Right hindlimb (tissue), 1 donor: ENCODE results near the gene MSRB3.
"Not testable (repeated sequence)": the region's sequence is repeated elsewhere in the genome, so short reads cannot be mapped to it uniquely, and the experiment has no call there.

Experiments used
- DNase-seq: peaks from one replicate; pipeline ENCODE4 v3.0.0-alpha.2; 2018

MSRB3 gene

GRCh38 chr12:65460063-65460462, 181.6 kb downstream of the MSRB3 start:
- DNase-seq = no peak

GRCh38 chr12:65461017-65461416, 182.5 kb downstream of the MSRB3 start:
- no peak for DNase-seq

GRCh38 chr12:65462484-65462883, 184.0 kb downstream of the MSRB3 start:
- DNase-seq = no peak

- DNase-seq = no peak
These were observed 184.6 kb downstream of the MSRB3 start for GRCh38 chr12:65463082-65463481.

- DNase-seq = no peak
These were observed 185.1 kb downstream of the MSRB3 start for GRCh38 chr12:65463611-65464010.

GRCh38 chr12:65464930-65465329, 186.4 kb downstream of the MSRB3 start:
- DNase-seq = peak; percentile 45

- no peak for DNase-seq
These were observed 187.5 kb downstream of the MSRB3 start for GRCh38 chr12:65465766-65466547.

GRCh38 chr12:65466911-65467310, 188.4 kb downstream of the MSRB3 start:
- no peak for DNase-seq

- DNase-seq = no peak
These were observed 191.8 kb downstream of the MSRB3 start for GRCh38 chr12:65470256-65470655.

- DNase-seq = no peak
These were observed 193.6 kb downstream of the MSRB3 start for GRCh38 chr12:65472079-65472478.

GRCh38 chr12:65474831-65475230, 196.3 kb downstream of the MSRB3 start:
- DNase-seq = no peak

GRCh38 chr12:65477721-65478120, 199.2 kb downstream of the MSRB3 start:
- peak; percentile 24 for DNase-seq

GRCh38 chr12:65483891-65484516, 205.5 kb downstream of the MSRB3 start:
- not testable (repeated sequence) for DNase-seq

- DNase-seq = no peak
These were observed 209.7 kb downstream of the MSRB3 start for GRCh38 chr12:65488197-65488596.

GRCh38 chr12:65490250-65490649, 211.8 kb downstream of the MSRB3 start:
- no peak for DNase-seq

GRCh38 chr12:65492998-65493912, 214.8 kb downstream of the MSRB3 start:
- DNase-seq = no peak

GRCh38 chr12:65493913-65494245, 215.4 kb downstream of the MSRB3 start:
- no peak for DNase-seq

- no peak for DNase-seq
These were observed 216.1 kb downstream of the MSRB3 start for GRCh38 chr12:65494537-65494936.

GRCh38 chr12:65495233-65495632, 216.8 kb downstream of the MSRB3 start:
- no peak for DNase-seq

- no peak for DNase-seq
These were observed 218.1 kb downstream of the MSRB3 start for GRCh38 chr12:65496617-65497016.

GRCh38 chr12:65497660-65498059, 219.2 kb downstream of the MSRB3 start:
- DNase-seq = no peak

- DNase-seq = no peak
These were observed 220.7 kb downstream of the MSRB3 start for GRCh38 chr12:65499167-65499566.

GRCh38 chr12:65500091-65500900, 221.8 kb downstream of the MSRB3 start:
- peak; percentile 41 for DNase-seq
